H7 (cell line): Measurements from ENCODE around the gene FGF18. TPM values are rescaled to one million over a fixed set of nuclear protein-coding genes. Genes with fewer than 3 reads are reported as not detected.

Experiments
- DNase-seq: peaks from one replicate; pipeline ENCODE4 v3.0.0; 2012
- H3K27me3 ChIP-seq: 2 replicates; pipeline ENCODE4 v1.6.0; 2011; ENCODE audit warnings: mild to moderate bottlenecking, low read length; ENCODE audit not compliant: control insufficient read depth, insufficient read depth
- H3K36me3 ChIP-seq: replicated peaks from 2 replicates; pipeline ENCODE4 v1.5.1; 2011; ENCODE audit warnings: low read length; ENCODE audit not compliant: control insufficient read depth, insufficient read depth
- H3K4me3 ChIP-seq: 2 replicates; pipeline ENCODE4 v1.5.1; 2011; ENCODE audit warnings: low read depth, mild to moderate bottlenecking, control low read depth, low read length, moderate library complexity; ENCODE audit not compliant: insufficient read depth
- total RNA-seq: library from RNA; depleted of rRNA; stranded (reverse); fragments of >200 nt; shearing (Covaris generic); gene quantifications from 2 replicates; pipeline ENCODE4 v1.2.3, GENCODE V29; 2014

FGF18 gene
- total RNA-seq, 1 experiment from 2014 or later, result 1.9 TPM

GRCh38 chr5:171435908-171436307 lies 16.5 kb downstream of the FGF18 start:
- H3K27me3 ChIP-seq, result no peaks in the 10 kb centered on the region
- no peaks in the 10 kb centered on the region for H3K36me3 ChIP-seq
- no peak for DNase-seq
- no peak overlapping the region for H3K4me3 ChIP-seq

DNA sequence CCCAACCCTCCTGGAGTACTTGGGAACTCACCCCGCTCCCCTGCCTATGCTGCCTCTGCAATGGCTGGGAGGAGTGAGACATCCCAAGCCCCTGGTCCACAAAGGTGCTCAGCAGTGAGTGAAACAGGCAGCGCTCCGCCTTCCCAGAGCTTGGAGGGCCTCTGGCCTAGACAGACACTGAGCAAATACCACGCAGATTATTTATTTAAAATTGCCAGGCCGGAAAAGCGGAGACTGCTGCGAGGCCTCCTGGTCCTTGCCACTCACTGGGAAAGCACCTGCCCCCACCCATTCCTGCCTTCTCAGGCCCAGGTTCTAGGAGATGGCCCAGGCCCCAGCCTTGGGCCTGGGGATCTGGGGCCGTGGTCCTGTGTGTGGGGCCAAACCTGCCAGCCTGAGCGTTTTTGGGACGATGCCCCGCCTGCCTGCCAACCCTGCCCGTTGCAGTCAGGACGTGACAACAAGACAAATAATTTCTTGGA lies 17.4 kb downstream of the FGF18 start:
- no peak overlapping the region for H3K4me3 ChIP-seq
- H3K36me3 ChIP-seq, result no peaks in the 10 kb centered on the region
- DNase-seq, result no peak

DNA sequence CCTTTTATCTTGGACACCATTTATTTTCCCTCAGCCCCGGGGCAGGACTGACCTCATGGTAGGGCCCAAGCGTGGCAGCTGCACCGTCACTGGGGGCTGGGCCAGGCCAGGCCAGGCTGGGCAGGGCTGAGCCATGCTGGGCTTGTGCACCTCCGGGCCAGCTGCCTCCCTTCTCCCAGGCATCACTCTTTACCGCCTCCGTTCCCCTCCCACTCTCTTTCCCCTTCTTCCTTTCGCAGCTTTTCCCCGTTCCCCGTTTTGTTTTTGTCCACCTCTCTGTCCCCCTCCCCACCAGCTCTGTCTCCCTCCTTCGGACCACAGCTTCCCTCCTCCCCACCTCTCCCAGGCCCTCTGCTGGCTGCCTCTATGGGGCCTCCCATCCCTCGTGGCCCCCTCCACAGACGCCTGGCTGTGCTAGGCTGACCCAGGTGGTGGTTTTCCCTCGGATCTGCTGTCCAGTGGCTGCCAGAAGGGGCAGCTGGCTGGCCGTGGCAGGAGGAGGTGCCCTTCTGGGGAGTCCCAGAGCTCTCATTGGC lies 17.9 kb downstream of the FGF18 start:
- Histone ChIP-seq H3K27me3 (no peaks in the 10 kb centered on the region), H3K4me3 (no peak overlapping the region), H3K36me3 (no peaks in the 10 kb centered on the region)
- peak; percentile 84 for DNase-seq

More for the DNA sequence above, 17.4 kb downstream of the FGF18 start:
- no peaks in the 10 kb centered on the region for H3K27me3 ChIP-seq

GRCh38 chr5:171438738-171439137 lies 19.3 kb downstream of the FGF18 start:
- no peak for DNase-seq
- H3K36me3 ChIP-seq, result no peaks in the 10 kb centered on the region
- no peak overlapping the region for H3K4me3 ChIP-seq
- no peaks in the 10 kb centered on the region for H3K27me3 ChIP-seq

DNA sequence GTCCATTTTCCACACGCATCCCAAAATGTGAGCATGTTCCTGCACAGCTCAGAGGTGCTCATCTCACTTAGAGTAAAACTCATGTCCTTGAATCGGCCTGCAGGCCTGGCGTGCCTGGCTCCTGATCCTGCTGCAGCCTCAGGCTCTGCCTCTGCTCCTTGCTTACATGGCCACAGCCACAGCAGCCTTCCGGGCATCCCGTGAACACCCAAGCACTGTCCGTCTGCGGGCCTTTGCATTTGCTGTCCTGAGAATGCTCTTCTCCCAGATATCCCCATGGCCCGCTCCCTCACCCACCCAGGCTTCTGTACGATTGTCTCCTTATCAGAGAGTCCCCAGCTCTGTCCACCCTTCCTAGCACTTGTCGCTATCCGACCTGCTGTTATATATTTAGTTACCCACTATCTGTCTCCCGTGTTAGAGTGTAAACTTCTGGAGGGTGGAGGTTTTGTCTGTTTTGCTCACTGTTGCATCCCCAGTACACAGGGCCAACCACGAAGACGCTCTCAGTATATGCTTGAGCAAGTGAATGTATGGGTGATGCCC lies 21.9 kb downstream of the FGF18 start:
- H3K36me3 ChIP-seq, result no peaks in the 10 kb centered on the region
- DNase-seq, result no peak

DNA sequence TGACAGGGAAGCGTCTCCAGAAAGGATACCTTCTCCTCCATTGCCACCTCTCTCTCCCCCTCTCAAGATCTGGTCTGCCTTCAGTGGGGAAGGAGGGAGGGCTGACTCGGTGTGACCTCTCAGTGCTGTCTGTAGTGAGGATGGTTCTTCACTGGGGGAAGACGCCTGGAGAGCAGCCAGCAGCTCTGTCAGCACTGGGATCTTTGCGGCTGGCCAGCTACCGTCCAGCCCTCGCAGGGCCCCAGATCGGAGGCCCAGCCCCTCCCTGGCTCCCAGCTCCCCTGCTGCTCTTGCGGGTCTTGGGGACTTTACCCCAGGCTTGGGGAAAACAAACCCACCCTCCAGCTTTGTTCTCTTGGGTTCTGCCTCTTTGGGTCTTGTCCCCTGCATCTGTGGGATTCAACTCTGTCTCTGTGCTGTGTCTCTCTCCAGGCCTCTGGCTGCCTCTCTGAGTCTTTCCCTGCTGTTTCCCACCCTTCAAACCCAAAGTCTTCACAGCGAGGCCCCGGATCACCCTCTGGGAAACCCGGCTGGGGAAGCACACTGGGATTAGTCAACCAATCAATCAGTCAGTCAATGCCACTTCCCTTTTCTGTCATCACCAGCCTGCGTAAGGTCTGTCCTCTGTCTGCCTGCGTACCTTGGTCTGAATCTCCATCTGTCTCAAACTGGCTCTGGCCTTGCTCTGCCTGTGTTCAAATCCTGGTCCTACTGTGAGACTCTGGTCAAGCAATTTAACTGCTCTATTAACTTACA lies 23.0 kb downstream of the FGF18 start:
- no peak overlapping the region for H3K4me3 ChIP-seq
- H3K36me3 ChIP-seq, result no peaks in the 10 kb centered on the region
- no peaks in the 10 kb centered on the region for H3K27me3 ChIP-seq
- peak; percentile 51 for DNase-seq

More for the DNA sequence above, 21.9 kb downstream of the FGF18 start:
- no peaks in the 10 kb centered on the region for H3K27me3 ChIP-seq
- no peak overlapping the region for H3K4me3 ChIP-seq

- no peak for DNase-seq
- no peaks in the 10 kb centered on the region for H3K36me3 ChIP-seq
Measured at GRCh38 chr5:171444582-171444981, 25.1 kb downstream of the FGF18 start.

DNA sequence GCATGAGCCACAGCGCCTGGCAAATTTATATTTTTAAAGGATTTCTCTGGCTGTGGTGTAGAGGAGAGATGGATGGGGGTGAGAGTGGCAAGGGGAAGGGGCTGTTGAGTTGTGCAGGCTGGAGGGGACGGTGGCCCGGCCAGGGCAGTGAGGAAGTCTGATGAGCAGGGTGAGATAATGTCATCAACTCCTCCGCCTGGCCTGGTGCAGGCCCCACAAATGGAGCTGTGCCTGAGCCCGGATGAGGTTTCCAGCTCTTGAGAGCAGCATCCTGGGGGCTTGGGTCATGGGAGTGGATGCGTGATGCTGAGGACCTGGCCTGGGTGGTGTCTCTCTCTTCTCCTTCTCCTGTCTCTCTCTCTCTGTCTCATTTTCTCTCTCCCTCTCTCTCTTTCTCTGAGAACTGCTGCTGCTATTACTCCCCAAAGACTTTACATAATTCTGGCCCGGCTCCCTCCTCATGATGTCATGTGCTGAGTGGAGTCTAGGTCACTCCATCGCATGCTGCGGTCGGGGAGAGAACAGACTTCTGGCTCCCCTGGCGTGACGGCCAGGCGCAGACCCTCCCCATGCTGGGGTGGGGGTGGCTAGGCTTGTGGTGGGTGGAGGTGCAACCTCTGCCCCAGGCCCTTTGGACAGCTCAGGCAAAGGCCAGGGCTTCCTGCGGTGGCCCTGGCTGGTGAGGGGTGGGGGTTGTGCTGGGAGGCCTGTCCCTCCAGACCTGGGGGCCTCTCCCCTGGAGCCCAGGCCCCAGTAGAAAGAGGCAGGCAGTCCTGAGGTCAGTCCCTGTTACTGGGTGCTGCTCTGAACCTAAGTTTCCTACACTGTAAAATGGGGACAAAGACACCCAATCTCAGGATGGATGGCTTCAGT lies 26.4 kb downstream of the FGF18 start:
- DNase-seq, result no peak
- no peaks in the 10 kb centered on the region for H3K36me3 ChIP-seq
- peaks cover 2% of the 10 kb centered on the region; the same call in 1 of the 2 replicates for H3K27me3 ChIP-seq
- H3K4me3 ChIP-seq, result no peak overlapping the region

More at GRCh38 chr5:171444582-171444981, 25.1 kb downstream of the FGF18 start:
- Histone ChIP-seq H3K4me3 (no peak overlapping the region), H3K27me3 (0 out of 2 replicates have a peak, but pooled peaks cover 2% of the 10 kb centered on the region)

DNA sequence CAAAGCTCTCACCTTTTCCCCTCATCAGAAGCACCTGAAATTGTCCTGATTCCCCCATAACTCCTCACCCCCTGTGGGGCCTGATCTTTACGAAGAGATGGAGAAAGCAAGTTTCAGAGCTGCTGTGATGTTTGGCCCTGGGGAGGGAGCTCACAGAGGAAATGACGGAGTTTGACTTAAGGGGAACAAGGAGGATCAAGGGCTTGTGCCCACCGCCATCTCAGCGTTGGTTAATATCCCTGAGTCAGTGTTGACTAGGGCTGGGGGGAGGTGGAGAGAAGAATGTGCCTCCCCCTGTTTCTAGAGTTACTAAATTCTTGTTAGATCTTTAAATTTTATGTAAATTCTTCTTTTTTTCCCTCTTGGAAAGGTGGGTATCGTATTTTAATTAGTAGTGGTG lies 27.8 kb downstream of the FGF18 start:
- Histone ChIP-seq H3K27me3 (peaks cover 2% of the 10 kb centered on the region; the same call in 1 of the 2 replicates), H3K4me3 (no peak overlapping the region), H3K36me3 (no peaks in the 10 kb centered on the region)
- DNase-seq, result no peak

DNA sequence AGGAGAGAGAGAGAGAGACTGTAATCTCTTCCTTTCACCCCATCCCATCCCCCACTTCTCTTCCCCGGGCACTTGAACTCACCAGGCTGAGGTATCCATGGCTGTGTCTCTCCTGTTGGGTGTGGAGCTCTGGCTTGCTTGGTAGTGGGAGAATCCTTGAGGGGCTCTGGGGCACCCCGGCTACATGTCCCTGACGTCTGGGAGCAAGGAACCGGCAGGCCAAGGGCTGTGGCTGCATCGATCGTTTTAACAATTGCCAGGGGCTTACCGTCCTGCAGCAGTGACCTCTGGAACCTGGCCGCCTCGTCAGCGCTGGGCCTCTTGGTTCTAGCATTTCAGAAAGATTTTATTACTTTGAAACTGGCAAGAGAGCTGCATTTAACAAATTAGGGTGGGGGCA lies 30.0 kb downstream of the FGF18 start:
- DNase-seq, result no peak
- H3K36me3 ChIP-seq, result no peaks in the 10 kb centered on the region
- H3K27me3 ChIP-seq, result peaks cover 2% of the 10 kb centered on the region; the same call in 1 of the 2 replicates
- H3K4me3 ChIP-seq, result no peak overlapping the region

GRCh38 chr5:171450423-171451331 lies 31.2 kb downstream of the FGF18 start:
- peak; percentile 92 for DNase-seq
- H3K4me3 ChIP-seq, result peak overlapping the region; percentile 25; the same call in 1 of the 2 replicates
- H3K27me3 ChIP-seq, result peaks cover 2% of the 10 kb centered on the region; the same call in 1 of the 2 replicates
- H3K36me3 ChIP-seq, result no peaks in the 10 kb centered on the region

DNA sequence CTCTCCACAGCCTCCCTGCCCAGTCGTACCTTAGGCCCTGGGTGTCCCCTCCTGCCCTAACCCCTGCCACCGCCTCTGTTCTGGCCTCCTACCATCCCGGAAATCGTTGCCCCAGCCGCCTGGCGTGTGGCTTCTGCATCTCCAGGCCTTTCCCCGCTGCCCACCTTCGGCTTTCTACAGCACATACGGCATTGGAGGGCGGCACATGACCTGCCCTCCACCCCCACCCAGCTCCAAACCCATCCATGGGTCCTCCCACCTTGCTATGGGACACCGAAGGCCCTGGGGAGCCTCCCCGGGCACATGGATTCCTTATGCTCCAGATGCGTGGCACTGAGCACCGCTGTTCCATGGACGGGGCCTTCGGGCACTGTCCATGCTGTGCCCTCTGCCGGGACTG lies 32.0 kb downstream of the FGF18 start:
- DNase-seq, result no peak
- H3K27me3 ChIP-seq, result peaks cover 2% of the 10 kb centered on the region; the same call in 1 of the 2 replicates
- H3K36me3 ChIP-seq, result no peaks in the 10 kb centered on the region
- peak overlapping the region; percentile 12; the same call in 1 of the 2 replicates for H3K4me3 ChIP-seq

DNA sequence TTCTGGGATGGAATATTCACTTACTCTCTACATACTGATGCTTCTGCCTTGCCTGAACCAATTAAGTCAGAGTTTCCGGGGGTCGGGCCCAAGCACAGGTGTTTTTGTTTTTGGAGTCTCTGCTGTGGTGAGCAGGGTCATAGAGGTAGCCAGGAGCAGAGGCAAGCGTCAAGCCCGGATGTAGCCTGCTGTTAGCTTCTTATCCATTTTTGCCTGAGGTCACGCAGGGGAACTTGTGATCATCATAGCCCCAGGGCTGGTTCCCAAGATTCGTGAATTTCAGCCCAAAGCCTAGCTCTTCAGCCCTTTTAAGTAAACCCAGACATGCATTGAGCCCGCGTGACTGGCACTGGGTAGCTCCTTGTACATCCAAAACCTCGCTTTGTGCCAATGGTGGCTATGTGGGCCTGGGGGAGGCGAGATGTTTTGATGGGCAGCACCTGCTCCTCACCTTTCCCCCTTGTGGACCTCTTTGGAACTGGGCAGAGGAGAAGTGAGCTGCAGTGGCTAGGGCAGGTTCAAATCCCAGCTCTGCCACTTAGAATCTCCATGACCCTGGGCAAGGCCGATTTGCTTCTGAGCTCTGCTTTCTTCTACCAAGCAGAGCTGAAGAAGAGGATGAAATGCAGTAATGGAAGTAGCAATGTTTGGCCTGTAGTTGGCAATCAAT lies 33.7 kb downstream of the FGF18 start:
- Histone ChIP-seq H3K4me3 (no peak overlapping the region), H3K36me3 (no peaks in the 10 kb centered on the region), H3K27me3 (peaks cover 2% of the 10 kb centered on the region; the same call in 1 of the 2 replicates)
- peak; percentile 70 for DNase-seq
